Measurements from ENCODE around the gene TM9SF2.
A peak's percentile ranks its signal among the peaks of the same experiment; 100 is the strongest.

The TM9SF2 gene

GRCh38 chr13:99577934-99578917 lies 77.0 kb downstream of the TM9SF2 start:
- DNase-seq (ENCODE audit: low read depth): no peak

GRCh38 chr13:99580500-99581268 lies 79.4 kb downstream of the TM9SF2 start:
- DNase-seq (ENCODE audit: low read depth): no peak

GRCh38 chr13:99582511-99582910 lies 81.2 kb downstream of the TM9SF2 start:
- DNase-seq (ENCODE audit: low read depth): no peak

GRCh38 chr13:99585609-99586008 lies 84.3 kb downstream of the TM9SF2 start:
- no peak for DNase-seq (ENCODE audit: low read depth)

GRCh38 chr13:99587021-99587420 lies 85.7 kb downstream of the TM9SF2 start:
- DNase-seq (ENCODE audit: low read depth): no peak

- no peak for DNase-seq (ENCODE audit: low read depth)
Measured at GRCh38 chr13:99587893-99588606, 86.8 kb downstream of the TM9SF2 start.

DNA sequence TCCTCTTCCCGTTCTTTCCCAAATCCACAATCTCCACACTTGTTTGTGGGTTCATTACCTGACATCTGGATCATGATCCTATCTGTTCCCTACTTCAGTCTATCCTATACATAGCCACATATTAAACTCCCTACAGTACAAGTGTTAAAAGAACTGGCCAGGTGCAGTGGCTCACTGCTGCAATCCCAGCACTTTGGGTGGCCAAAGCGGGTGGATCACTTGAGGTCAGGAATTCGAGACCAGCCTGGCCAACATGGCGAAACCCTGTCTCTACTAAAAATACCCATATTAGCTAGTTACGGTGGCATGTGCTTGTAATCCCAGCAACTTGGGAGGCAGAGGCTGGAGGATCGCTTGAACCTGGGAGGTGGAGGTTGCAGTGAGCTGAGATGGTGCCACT lies 88.3 kb downstream of the TM9SF2 start:
- no peak for DNase-seq (ENCODE audit: low read depth)

DNA sequence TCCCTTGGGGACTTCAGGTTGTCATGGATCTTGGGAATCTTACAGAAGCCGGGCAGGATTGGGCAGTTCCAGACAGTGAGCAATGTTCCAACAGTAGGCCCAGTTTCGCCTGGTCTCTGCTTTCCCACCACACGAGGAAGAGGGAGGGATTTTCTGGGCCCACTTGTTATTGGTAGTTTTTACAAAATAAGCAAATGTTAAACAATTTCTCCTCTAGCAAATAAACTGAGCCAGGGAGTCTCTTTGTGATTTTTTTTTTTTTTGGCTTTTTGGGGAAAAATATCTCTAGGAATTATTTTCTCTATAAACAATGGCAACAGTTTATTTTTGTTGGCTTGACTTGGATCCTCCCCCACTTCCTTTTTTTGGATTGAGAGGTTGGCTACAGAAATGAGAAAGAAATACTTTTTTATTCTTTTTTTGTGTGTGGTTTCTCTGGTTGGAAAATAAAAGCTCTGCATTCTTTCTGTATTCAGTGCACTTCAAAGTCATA lies 89.3 kb downstream of the TM9SF2 start:
- no peak for DNase-seq (ENCODE audit: low read depth)

GRCh38 chr13:99596180-99596579 lies 94.9 kb downstream of the TM9SF2 start:
- no peak for DNase-seq (ENCODE audit: low read depth)

DNA sequence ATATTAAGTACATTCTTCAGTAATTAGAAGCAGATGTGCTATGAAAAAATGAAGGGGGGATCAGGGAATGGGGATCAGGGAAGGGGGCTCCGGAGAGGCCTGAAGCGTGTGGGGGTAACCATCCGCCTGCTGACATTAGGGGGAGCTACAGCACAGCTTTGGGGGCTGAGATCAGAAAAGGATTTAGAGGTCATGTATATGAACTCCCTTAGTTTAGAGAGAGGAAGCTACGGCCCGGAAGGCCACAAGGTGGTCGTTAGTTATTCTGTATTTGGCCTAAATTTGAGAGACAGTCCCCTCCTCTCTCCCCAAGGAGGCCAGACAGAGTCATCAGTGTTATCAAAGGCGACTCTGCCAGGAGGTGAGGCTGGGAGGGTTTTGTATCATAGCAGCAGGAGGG lies 99.0 kb downstream of the TM9SF2 start:
- no peak for DNase-seq (ENCODE audit: low read depth)

- no peak for DNase-seq (ENCODE audit: low read depth)
Measured at GRCh38 chr13:99601535-99601934, 100.3 kb downstream of the TM9SF2 start.

DNA sequence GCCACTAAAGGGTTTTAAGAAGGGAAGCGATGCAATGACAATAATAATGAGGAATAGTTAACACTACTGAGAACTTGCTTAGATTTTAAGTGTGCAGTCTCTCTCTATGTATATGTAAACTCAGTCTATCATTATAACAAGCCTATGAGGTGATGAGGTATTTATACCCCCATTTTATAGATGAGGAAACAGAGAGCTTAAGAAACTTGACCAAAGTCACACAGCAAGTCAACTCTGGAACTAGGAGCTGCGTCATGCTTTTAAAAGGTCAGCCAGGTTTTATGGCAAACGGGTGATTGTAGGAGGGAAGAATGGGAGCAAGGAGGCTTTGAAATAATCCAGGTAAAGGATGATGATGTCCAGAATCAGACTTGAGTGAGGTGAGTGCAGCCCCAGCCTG lies 103.4 kb downstream of the TM9SF2 start:
- DNase-seq (ENCODE audit: low read depth): no peak

GRCh38 chr13:99605420-99606323 lies 104.4 kb downstream of the TM9SF2 start:
- DNase-seq (ENCODE audit: low read depth): peak; percentile 24

DNA sequence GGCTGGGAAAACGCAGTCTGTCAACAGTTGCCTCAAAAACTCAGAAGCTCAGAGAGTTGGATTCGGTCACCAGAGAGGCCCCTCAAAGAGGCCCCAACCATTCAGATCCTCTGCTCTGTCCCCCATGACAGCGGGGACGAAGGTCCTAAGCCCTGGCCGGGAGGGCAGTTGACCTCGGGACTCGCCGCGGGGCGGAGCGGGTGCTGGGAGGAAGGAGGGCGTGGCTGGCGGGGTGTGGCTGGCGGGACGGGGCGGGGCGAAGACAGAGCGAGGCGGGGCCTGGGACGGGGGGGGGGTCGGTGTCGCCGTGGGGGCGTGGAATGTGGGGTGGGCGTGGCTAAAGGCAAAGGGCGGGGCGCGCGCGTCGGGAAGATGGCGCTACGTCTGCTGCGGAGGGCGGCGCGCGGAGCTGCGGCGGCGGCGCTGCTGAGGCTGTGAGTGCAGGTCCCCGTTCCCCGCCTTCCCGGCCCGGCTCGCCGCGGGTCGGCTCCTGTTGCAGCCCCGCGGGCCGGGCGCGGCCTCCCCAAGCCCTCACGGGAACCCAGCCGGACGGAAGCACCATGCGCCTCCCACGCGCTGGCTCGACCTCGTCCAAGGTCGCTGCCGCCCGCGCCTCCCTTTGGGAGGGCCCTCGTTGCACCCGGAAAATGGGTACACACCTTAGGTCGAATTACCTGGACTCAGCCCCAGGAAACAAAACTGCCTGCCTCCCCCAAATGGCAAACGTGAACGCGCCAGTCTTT lies 105.2 kb downstream of the TM9SF2 start, which contains the start of gene CLYBL:
Gene CLYBL (plus strand): TSS at position 367 of the 743 bp plus-strand sequence.
- peak; percentile 83 for DNase-seq (ENCODE audit: low read depth)

GRCh38 chr13:99608345-99608744 lies 107.1 kb downstream of the TM9SF2 start:
- no peak for DNase-seq (ENCODE audit: low read depth)

- DNase-seq (ENCODE audit: low read depth): no peak
Measured at GRCh38 chr13:99610702-99611289, 109.5 kb downstream of the TM9SF2 start.
